Liver (tissue), 9 donors: ENCODE results near the gene GPX4. TPM values are rescaled to one million over a fixed set of nuclear protein-coding genes. Genes with fewer than 3 reads are reported as not detected.

Experiments used
- DNase-seq: peaks from one replicate; pipeline ENCODE4 v3.0.0-alpha.2; 2017; ENCODE audit warnings: low spot score
- H3K27ac ChIP-seq, 2 donors: one replicate each; pipeline ENCODE4 v1.7.0; 2013; ENCODE audit warnings: inconsistent platforms in 2 of 2, low read length in 2 of 2, control low read depth in 1 of 2, low read depth in 1 of 2, mild to moderate bottlenecking in 1 of 2
- H3K27me3 ChIP-seq, 4 donors: one replicate each; pipeline versions ENCODE4 v1.6.1 to v1.7.0; 2013; ENCODE audit warnings: low read length in 3 of 4, inconsistent platforms in 1 of 4, mild to moderate bottlenecking in 1 of 4, moderate library complexity in 1 of 4; ENCODE audit not compliant: control insufficient read depth in 4 of 4, insufficient read depth in 4 of 4
- H3K36me3 ChIP-seq, 4 donors: one replicate each; pipeline versions ENCODE4 v1.6.1 to v1.7.0; 2013; ENCODE audit warnings: low read length in 3 of 4, mild to moderate bottlenecking in 3 of 4, low read depth in 1 of 4, moderate library complexity in 1 of 4; ENCODE audit not compliant: control insufficient read depth in 4 of 4, insufficient read depth in 3 of 4
- H3K4me1 ChIP-seq, 4 donors: one replicate each; pipeline versions ENCODE4 v1.6.1 to v1.7.0; 2013; ENCODE audit warnings: low read length in 3 of 4, mild to moderate bottlenecking in 3 of 4, moderate library complexity in 1 of 4; ENCODE audit not compliant: control insufficient read depth in 4 of 4, insufficient read depth in 4 of 4
- H3K4me3 ChIP-seq, 3 donors: one replicate each; pipeline versions ENCODE4 v1.6.1 to v1.7.0; 2013; ENCODE audit warnings: low read length in 3 of 3, control low read depth in 1 of 3, low read depth in 1 of 3, mild to moderate bottlenecking in 1 of 3
- H3K9ac ChIP-seq, 2 donors: one replicate each; pipeline ENCODE4 v1.7.0; 2013; ENCODE audit warnings: low read length in 2 of 2, mild to moderate bottlenecking in 2 of 2, moderate library complexity in 2 of 2, control low read depth in 1 of 2, low read depth in 1 of 2
- H3K9me3 ChIP-seq, 4 donors: one replicate each; pipeline versions ENCODE4 v1.6.1 to v1.7.0; 2013; ENCODE audit warnings: low read length in 3 of 4; ENCODE audit not compliant: control insufficient read depth in 4 of 4
- EGR1 ChIP-seq, 2 donors: IDR thresholded peaks; 2 replicates each; pipeline ENCODE4 v1.6.1; 2016 to 2018; ENCODE audit warnings: antibody characterized with exemption in 2 of 2, low read depth in 2 of 2
- FOXA1 ChIP-seq: IDR thresholded peaks from 2 replicates; pipeline ENCODE4 v1.6.1; 2016; ENCODE audit warnings: antibody characterized with exemption
- FOXA2 ChIP-seq: IDR thresholded peaks from 2 replicates; pipeline ENCODE4 v1.6.1; 2016; ENCODE audit warnings: antibody characterized with exemption
- GABPA ChIP-seq, 2 donors: IDR thresholded peaks in 1 of 2; conservative IDR thresholded peaks in 1 of 2; 2 replicates each; pipeline ENCODE4 v1.6.1; 2016; ENCODE audit warnings: antibody characterized with exemption in 2 of 2, mild to moderate bottlenecking in 1 of 2, moderate library complexity in 1 of 2
- HNF4A ChIP-seq, 2 donors: conservative IDR thresholded peaks; 2 replicates each; pipeline ENCODE4 v1.6.1; 2016; ENCODE audit warnings: antibody characterized with exemption in 2 of 2, mild to moderate bottlenecking in 2 of 2
- HNF4G ChIP-seq: IDR thresholded peaks from 2 replicates; pipeline ENCODE4 v1.6.1; 2016; ENCODE audit warnings: antibody characterized with exemption
- JUND ChIP-seq, 2 donors: IDR thresholded peaks; 2 replicates each; pipeline ENCODE4 v1.6.1; 2016; ENCODE audit warnings: antibody characterized with exemption in 2 of 2
- NR2F2 ChIP-seq: IDR thresholded peaks from 2 replicates; pipeline ENCODE4 v1.6.1; 2016; ENCODE audit warnings: antibody characterized with exemption
- RAD21 ChIP-seq, 2 donors: IDR thresholded peaks; 2 replicates each; pipeline ENCODE4 v1.6.1; 2016; ENCODE audit warnings: antibody characterized with exemption in 2 of 2, mild to moderate bottlenecking in 2 of 2
- RXRA ChIP-seq, 2 donors: IDR thresholded peaks; 2 replicates each; pipeline ENCODE4 v1.6.1; 2017 to 2018; ENCODE audit warnings: antibody characterized with exemption in 2 of 2, mild to moderate bottlenecking in 1 of 2
- SP1 ChIP-seq: IDR thresholded peaks from 2 replicates; pipeline ENCODE4 v1.6.1; 2018; ENCODE audit warnings: antibody characterized with exemption, mild to moderate bottlenecking
- TAF1 ChIP-seq: conservative IDR thresholded peaks from 2 replicates; pipeline ENCODE4 v1.6.1; 2016; ENCODE audit warnings: antibody characterized with exemption, mild to moderate bottlenecking
- YY1 ChIP-seq: IDR thresholded peaks from 2 replicates; pipeline ENCODE4 v1.6.1; 2016; ENCODE audit warnings: antibody characterized with exemption, mild to moderate bottlenecking
- WGBS: extraction: QIAGEN DNeasy Blood & Tissue Kit; methylation state at CpG from one replicate; pipeline ENCODE4 v1.1.7; 2013; 5-methylcytosine and 5-hydroxymethylcytosine counted together
- polyA plus RNA-seq, 2 donors: library from polyadenylated mRNA; stranded (reverse) in 1 of 2; unstranded in 1 of 2; fragments of 200-250 nt in 1 of 2; fragments of >200 nt in 1 of 2; fragmentation: Nextera tagmentation in 1 of 2; extraction: Ambion mirVana in 1 of 2; gene quantifications; one replicate each; pipeline versions ENCODE4 v1.2.1 to v1.2.3, GENCODE V29; 2013 to 2015
- total RNA-seq, 2 donors: library from RNA; depleted of rRNA; stranded (reverse); fragments of >200 nt; gene quantifications; one replicate each; pipeline ENCODE4 v1.2.3, GENCODE V29; 2014
- TF ChIP-seq, protein P1 (sequence below): fragments of 150-350 bp; IDR thresholded peaks from 2 replicates; pipeline ENCODE4 v1.5.1; 2017; ENCODE audit warnings: improper control_type of control experiment, low read depth, low read length; ENCODE audit not compliant: missing input control
- TF ChIP-seq, protein P2 (sequence below): IDR thresholded peaks from 2 replicates; pipeline ENCODE4 v1.6.1; 2016; ENCODE audit warnings: antibody characterized with exemption
- TF ChIP-seq, protein P3 (sequence below): IDR thresholded peaks from 2 replicates; pipeline ENCODE4 v1.6.1; 2016; ENCODE audit warnings: antibody characterized with exemption, mild to moderate bottlenecking
- TF ChIP-seq, protein P4 (sequence below): IDR thresholded peaks from 2 replicates; pipeline ENCODE4 v1.6.1; 2016; ENCODE audit warnings: antibody characterized with exemption
- TF ChIP-seq, protein P5 (sequence below): IDR thresholded peaks from 2 replicates; pipeline ENCODE4 v1.6.1; 2016; ENCODE audit warnings: antibody characterized with exemption
- donor health status: healthy.
- donor health status: healthy.
- donor health status: healthy.
- donor health status: healthy.
- donor health status: healthy.

GPX4 gene
- total and polyA plus RNA-seq, 4 donors: 122 to 558 (median 298) TPM

DNA sequence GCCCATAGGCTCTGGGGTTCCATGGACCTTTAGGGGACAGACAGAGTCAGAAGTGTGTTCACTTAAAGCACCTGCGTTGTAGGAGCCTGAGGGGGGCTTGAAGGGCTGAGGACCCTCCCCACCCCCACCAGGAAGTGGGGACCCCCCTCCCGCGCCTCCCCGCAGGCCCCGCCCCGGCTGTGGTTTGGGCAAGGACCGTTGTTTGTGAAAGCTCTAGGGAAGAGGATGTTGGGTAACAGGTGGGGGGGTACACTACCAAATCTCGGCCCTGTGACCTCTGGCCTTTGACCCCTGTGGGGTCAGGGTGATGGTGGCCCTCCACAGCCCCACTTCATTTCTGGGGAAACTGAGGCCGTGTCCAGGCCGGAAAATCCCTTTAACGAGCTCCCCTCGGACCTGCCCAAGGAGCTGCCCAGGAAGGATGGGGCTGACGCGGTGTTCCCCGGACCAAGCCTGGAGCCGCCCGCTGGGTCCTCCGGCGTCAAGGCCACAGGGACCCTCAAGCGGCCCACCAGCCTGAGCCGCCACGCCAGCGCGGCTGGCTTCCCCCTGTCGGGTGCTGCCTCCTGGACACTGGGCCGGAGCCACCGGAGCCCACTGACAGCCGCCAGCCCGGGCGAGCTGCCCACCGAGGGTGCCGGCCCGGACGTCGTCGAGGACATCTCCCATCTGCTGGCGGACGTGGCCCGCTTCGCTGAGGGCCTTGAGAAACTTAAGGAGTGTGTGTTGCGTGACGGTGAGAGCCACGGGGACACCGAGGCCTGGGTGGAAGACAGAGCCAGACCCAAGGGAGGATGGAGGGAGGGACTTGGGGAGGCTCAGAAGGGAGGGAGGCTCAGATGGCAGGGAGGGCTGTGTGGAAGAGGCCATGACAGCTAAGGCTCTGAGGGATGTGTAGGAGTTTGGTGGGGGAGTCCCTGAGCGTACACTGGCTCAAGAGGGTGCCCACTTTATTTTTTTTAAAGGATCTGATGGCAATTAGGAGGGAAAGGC lies 35.5 kb upstream of the GPX4 start:
- peak overlapping the region in 2 of 3 donors; percentile 19 to 56 for H3K4me3 ChIP-seq
- TF ChIP-seq NR2F2: peak; percentile 73
- no peak for TF ChIP-seq YY1
- peaks cover 0 to 1% (median 0%) of the 10 kb centered on the region in 4 donors for H3K36me3 ChIP-seq
- H3K27me3 ChIP-seq: peaks cover 0 to 7% (median 2%) of the 10 kb centered on the region in 4 donors
- no peak for DNase-seq
- peak overlapping the region; percentile 76 to 79 for H3K27ac ChIP-seq
- H3K9ac ChIP-seq: no peak overlapping the region
- H3K9me3 ChIP-seq: no peaks in the 10 kb centered on the region
- H3K4me1 ChIP-seq: peaks cover 2 to 32% (median 14%) of the 10 kb centered on the region in 4 donors
- 60% methylated on average over 45 of the region's 45 CpGs for WGBS

DNA sequence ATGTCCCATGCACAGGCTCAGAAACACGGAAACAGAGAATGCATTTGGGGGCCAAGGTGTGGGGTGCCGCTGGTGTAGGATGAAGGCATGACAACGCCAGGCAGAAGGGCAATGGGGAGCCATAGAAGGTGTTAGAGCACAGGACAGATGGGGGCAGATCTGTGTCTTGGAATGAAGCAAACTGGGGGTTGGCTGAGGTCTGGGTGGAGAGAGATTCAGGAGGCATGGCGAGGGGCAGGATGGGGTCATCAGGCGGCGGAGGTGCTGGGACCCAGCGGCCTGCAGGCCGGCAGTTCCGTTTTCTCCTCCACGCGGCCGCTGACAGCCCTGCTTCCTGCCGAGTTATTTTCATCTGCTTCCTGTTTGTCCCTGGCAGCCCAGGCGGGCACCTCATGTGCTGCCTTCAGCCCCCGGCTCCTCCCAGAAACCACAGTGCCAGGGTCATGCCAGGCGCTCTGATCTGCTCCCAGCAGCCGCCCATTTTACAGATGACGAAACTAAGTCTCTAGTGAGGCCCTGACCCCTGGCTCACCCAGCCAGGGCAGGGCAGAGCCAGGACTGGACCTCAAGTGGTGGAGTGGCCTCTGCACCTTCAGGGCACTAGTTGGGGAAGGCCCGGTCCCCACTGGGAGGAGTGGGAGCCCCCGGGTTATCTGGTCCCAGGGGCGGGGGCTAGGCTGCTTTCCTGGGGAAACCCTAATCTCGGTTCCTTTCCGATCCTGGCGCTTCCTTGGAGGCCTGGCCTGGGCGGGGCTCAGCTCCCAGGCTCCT lies 34.6 kb upstream of the GPX4 start:
- Histone ChIP-seq H3K9ac (no peak overlapping the region), H3K9me3 (no peaks in the 10 kb centered on the region), H3K27ac (peak overlapping the region; percentile 76 to 79), H3K4me1 (peaks cover 2 to 38% (median 14%) of the 10 kb centered on the region in 4 donors), H3K4me3 (peak overlapping the region in 2 of 3 donors; percentile 8 to 19), H3K27me3 (peaks cover 0 to 7% (median 2%) of the 10 kb centered on the region in 4 donors), H3K36me3 (peaks cover 0 to 1% (median 0%) of the 10 kb centered on the region in 4 donors)
- WGBS: 50% methylated on average over 25 of the region's 25 CpGs
- no peak for TF ChIP-seq GABPA (IDR thresholded peaks at IDR 0.05 in 1 of 2, conservative IDR thresholded peaks at IDR 0.05 in 1 of 2)
- peak in 1 of 2 donors; percentile 27 for TF ChIP-seq RXRA (IDR thresholded peaks at IDR 0.05)
- no peak for TF ChIP-seq HNF4A (conservative IDR thresholded peaks at IDR 0.05)
- no peak for TF ChIP-seq FOXA1
- TF ChIP-seq, protein P1, sequence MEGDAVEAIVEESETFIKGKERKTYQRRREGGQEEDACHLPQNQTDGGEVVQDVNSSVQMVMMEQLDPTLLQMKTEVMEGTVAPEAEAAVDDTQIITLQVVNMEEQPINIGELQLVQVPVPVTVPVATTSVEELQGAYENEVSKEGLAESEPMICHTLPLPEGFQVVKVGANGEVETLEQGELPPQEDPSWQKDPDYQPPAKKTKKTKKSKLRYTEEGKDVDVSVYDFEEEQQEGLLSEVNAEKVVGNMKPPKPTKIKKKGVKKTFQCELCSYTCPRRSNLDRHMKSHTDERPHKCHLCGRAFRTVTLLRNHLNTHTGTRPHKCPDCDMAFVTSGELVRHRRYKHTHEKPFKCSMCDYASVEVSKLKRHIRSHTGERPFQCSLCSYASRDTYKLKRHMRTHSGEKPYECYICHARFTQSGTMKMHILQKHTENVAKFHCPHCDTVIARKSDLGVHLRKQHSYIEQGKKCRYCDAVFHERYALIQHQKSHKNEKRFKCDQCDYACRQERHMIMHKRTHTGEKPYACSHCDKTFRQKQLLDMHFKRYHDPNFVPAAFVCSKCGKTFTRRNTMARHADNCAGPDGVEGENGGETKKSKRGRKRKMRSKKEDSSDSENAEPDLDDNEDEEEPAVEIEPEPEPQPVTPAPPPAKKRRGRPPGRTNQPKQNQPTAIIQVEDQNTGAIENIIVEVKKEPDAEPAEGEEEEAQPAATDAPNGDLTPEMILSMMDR: no peak
- TF ChIP-seq TAF1: no peak
- TF ChIP-seq, protein P2, sequence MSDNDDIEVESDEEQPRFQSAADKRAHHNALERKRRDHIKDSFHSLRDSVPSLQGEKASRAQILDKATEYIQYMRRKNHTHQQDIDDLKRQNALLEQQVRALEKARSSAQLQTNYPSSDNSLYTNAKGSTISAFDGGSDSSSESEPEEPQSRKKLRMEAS: no peak
- peak; percentile 88 for TF ChIP-seq NR2F2
- TF ChIP-seq YY1: no peak
- TF ChIP-seq SP1: peak; percentile 24
- TF ChIP-seq, protein P3, sequence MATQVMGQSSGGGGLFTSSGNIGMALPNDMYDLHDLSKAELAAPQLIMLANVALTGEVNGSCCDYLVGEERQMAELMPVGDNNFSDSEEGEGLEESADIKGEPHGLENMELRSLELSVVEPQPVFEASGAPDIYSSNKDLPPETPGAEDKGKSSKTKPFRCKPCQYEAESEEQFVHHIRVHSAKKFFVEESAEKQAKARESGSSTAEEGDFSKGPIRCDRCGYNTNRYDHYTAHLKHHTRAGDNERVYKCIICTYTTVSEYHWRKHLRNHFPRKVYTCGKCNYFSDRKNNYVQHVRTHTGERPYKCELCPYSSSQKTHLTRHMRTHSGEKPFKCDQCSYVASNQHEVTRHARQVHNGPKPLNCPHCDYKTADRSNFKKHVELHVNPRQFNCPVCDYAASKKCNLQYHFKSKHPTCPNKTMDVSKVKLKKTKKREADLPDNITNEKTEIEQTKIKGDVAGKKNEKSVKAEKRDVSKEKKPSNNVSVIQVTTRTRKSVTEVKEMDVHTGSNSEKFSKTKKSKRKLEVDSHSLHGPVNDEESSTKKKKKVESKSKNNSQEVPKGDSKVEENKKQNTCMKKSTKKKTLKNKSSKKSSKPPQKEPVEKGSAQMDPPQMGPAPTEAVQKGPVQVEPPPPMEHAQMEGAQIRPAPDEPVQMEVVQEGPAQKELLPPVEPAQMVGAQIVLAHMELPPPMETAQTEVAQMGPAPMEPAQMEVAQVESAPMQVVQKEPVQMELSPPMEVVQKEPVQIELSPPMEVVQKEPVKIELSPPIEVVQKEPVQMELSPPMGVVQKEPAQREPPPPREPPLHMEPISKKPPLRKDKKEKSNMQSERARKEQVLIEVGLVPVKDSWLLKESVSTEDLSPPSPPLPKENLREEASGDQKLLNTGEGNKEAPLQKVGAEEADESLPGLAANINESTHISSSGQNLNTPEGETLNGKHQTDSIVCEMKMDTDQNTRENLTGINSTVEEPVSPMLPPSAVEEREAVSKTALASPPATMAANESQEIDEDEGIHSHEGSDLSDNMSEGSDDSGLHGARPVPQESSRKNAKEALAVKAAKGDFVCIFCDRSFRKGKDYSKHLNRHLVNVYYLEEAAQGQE: no peak
- TF ChIP-seq FOXA2: no peak
- TF ChIP-seq EGR1 (IDR thresholded peaks at IDR 0.05; ENCODE audit: low read depth in 2 of 2): peak in 1 of 2 donors; percentile 13
- TF ChIP-seq, protein P4, sequence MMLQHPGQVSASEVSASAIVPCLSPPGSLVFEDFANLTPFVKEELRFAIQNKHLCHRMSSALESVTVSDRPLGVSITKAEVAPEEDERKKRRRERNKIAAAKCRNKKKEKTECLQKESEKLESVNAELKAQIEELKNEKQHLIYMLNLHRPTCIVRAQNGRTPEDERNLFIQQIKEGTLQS: no peak
- TF ChIP-seq, protein P5, sequence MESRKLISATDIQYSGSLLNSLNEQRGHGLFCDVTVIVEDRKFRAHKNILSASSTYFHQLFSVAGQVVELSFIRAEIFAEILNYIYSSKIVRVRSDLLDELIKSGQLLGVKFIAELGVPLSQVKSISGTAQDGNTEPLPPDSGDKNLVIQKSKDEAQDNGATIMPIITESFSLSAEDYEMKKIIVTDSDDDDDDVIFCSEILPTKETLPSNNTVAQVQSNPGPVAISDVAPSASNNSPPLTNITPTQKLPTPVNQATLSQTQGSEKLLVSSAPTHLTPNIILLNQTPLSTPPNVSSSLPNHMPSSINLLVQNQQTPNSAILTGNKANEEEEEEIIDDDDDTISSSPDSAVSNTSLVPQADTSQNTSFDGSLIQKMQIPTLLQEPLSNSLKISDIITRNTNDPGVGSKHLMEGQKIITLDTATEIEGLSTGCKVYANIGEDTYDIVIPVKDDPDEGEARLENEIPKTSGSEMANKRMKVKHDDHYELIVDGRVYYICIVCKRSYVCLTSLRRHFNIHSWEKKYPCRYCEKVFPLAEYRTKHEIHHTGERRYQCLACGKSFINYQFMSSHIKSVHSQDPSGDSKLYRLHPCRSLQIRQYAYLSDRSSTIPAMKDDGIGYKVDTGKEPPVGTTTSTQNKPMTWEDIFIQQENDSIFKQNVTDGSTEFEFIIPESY: no peak
- no peak for TF ChIP-seq JUND (IDR thresholded peaks at IDR 0.05)
- no peak for TF ChIP-seq HNF4G
- TF ChIP-seq RAD21 (IDR thresholded peaks at IDR 0.05): no peak
- DNase-seq: no peak
